HG03135 (cell line): ENCODE measurements around the gene MRPL34.
A peak's percentile ranks its signal among the peaks of the same experiment; 100 is the strongest.

ENCODE experiments used
- ATAC-seq: cut with Tn5 transposase; IDR thresholded peaks from one replicate; pipeline ENCODE4 v1.9.1; 2021; ENCODE audit warnings: mild to moderate bottlenecking, moderate library complexity; ENCODE audit not compliant: unreplicated experiment

Gene MRPL34

GRCh38 chr19:17309198-17309964 is 3.7 kb downstream of the MRPL34 start, which contains the start of gene DDA1:
Gene DDA1 (plus strand): TSS chr19:17309563. CDS start chr19:17309655, 92 bp downstream.
- ATAC-seq = peak; percentile 58

- no peak for ATAC-seq
Observed at GRCh38 chr19:17309965-17310461, 4.3 kb downstream of the MRPL34 start.

- no peak for ATAC-seq
Observed at GRCh38 chr19:17311455-17312188, 6.0 kb downstream of the MRPL34 start.

GRCh38 chr19:17312189-17313113 is 6.8 kb downstream of the MRPL34 start:
- ATAC-seq = no peak

GRCh38 chr19:17314007-17314593 is 8.4 kb downstream of the MRPL34 start:
- no peak for ATAC-seq

GRCh38 chr19:17318966-17319365 is 13.3 kb downstream of the MRPL34 start:
- ATAC-seq = no peak

GRCh38 chr19:17319473-17320238 is 14.0 kb downstream of the MRPL34 start:
- no peak for ATAC-seq

GRCh38 chr19:17320435-17320834 is 14.8 kb downstream of the MRPL34 start:
- ATAC-seq = no peak

- no peak for ATAC-seq
Observed at GRCh38 chr19:17321655-17322489, 16.2 kb downstream of the MRPL34 start.

GRCh38 chr19:17322854-17323253 is 17.2 kb downstream of the MRPL34 start:
- ATAC-seq = no peak

GRCh38 chr19:17323300-17323963 is 17.8 kb downstream of the MRPL34 start:
- ATAC-seq = no peak

GRCh38 chr19:17323964-17324332 is 18.3 kb downstream of the MRPL34 start:
- no peak for ATAC-seq

GRCh38 chr19:17324357-17325114 is 18.9 kb downstream of the MRPL34 start:
- ATAC-seq = no peak

- no peak for ATAC-seq
Observed at GRCh38 chr19:17325133-17325532, 19.5 kb downstream of the MRPL34 start.

GRCh38 chr19:17325881-17326594 is 20.4 kb downstream of the MRPL34 start:
- no peak for ATAC-seq

GRCh38 chr19:17326595-17326966 is 20.9 kb downstream of the MRPL34 start:
- no peak for ATAC-seq

- ATAC-seq = no peak
Observed at GRCh38 chr19:17327068-17327653, 21.5 kb downstream of the MRPL34 start.
